Measurements from ENCODE around the gene RGS18.

DNA sequence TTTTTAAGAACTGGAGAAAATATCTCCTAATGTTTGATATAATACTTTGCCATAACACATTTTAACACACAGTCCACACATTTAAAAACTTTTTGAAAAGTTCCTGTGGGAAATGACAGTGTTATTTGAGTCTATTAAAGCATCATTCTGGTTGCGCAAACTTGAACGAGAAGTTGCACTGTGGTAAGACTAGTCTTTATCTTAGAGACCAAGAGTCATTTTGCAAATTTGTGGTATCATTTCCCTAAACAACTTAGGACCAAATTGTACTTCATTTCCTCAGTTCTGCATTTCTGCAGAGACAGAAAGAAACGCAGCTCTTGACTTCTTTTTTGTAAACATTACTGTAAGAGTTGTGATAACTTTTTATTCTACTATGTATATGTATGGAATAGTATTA, at the start of gene RGS18:
- TF ChIP-seq FOXM1 (IDR thresholded peaks at IDR 0.05; ENCODE audit: borderline replicate concordance) (no peak), SUZ12 (IDR thresholded peaks at IDR 0.05) (no peak), BHLHE40 (IDR thresholded peaks at IDR 0.05; ENCODE audit: borderline replicate concordance) (no peak), ELF4 (IDR thresholded peaks at IDR 0.05) (no peak), FOXK2 (IDR thresholded peaks at IDR 0.05) (no peak), ARNT (IDR thresholded peaks at IDR 0.05) (no peak), SP1 (IDR thresholded peaks at IDR 0.05) (no peak), CTBP1 (IDR thresholded peaks at IDR 0.05; ENCODE audit: borderline replicate concordance) (no peak), PKNOX1 (IDR thresholded peaks at IDR 0.05) (no peak), FOXA1 (IDR thresholded peaks at IDR 0.05) (no peak), HDGF (IDR thresholded peaks at IDR 0.05; ENCODE audit: borderline replicate concordance) (no peak), L3MBTL2 (conservative IDR thresholded peaks at IDR 0.05) (no peak), NFRKB (IDR thresholded peaks at IDR 0.05) (no peak), TARDBP (IDR thresholded peaks at IDR 0.05) (no peak)

Measured in HEK293T (cell line).